ENCODE measurements around the gene GRPEL1. TPM values are rescaled to one million over a fixed set of nuclear protein-coding genes. Genes with fewer than 3 reads are reported as not detected.

The GRPEL1 gene
- total RNA-seq, 3 donors from 2014 or later (not counting 1 experiment from before 2014, with no cell fraction given) = 20.1 to 37.8 (median 36.8) TPM

GRCh38 chr4:7045961-7046921 lies 21.6 kb downstream of the GRPEL1 start:
- WGBS (ENCODE audit: insufficient coverage) = 85% methylated on average over 23 of the region's 23 CpGs
- H3K27me3 Mint-ChIP-seq (ENCODE audit: low read depth in 2 of 2) = no peaks in the 10 kb centered on the region

GRCh38 chr4:7045553-7045952 lies 22.3 kb downstream of the GRPEL1 start:
- Mint-ChIP-seq H3K27ac (no peak overlapping the region), H3K9me3 (no peaks in the 10 kb centered on the region), H3K27me3 (ENCODE audit: low read depth in 2 of 2) (no peaks in the 10 kb centered on the region), H3K36me3 (no peaks in the 10 kb centered on the region), H3K4me1 (peaks cover 39 to 71% of the 10 kb centered on the region in 2 donors), H3K4me3 (peak overlapping the region; percentile 60)
- no peak overlapping the region for H3K27ac ChIP-seq (ENCODE audit: low read length)
- no peak for ATAC-seq
- no peaks in the 10 kb centered on the region for H3K9me3 ChIP-seq (ENCODE audit: control insufficient read depth, insufficient read depth, low read length)
- H3K36me3 ChIP-seq (ENCODE audit: control insufficient read depth, insufficient read depth, low read length) = no peaks in the 10 kb centered on the region
- peaks cover 51% of the 10 kb centered on the region for H3K4me1 ChIP-seq (ENCODE audit: control insufficient read depth, insufficient read depth, low read length)
- intact Hi-C loops (cut with micrococcal nuclease) = no loop called here
- no peak for DNase-seq
- 89% methylated on average over 8 of the region's 8 CpGs for WGBS (ENCODE audit: insufficient coverage)
- no peak overlapping the region for H3K4me3 ChIP-seq (ENCODE audit: low read length)
- no peaks in the 10 kb centered on the region for H3K27me3 ChIP-seq (ENCODE audit: control insufficient read depth, insufficient read depth, low read length)
- TF ChIP-seq CTCF (IDR thresholded peaks at IDR 0.05) = no peak

More at GRCh38 chr4:7045961-7046921, 21.6 kb downstream of the GRPEL1 start:
- DNase-seq = no peak
- H3K27ac ChIP-seq (ENCODE audit: low read length) = no peak overlapping the region
- H3K9me3 ChIP-seq (ENCODE audit: control insufficient read depth, insufficient read depth, low read length) = no peaks in the 10 kb centered on the region
- intact Hi-C loops (cut with micrococcal nuclease) = no loop called here
- no peaks in the 10 kb centered on the region for H3K36me3 ChIP-seq (ENCODE audit: control insufficient read depth, insufficient read depth, low read length)
- ATAC-seq = no peak
- no peaks in the 10 kb centered on the region for H3K27me3 ChIP-seq (ENCODE audit: control insufficient read depth, insufficient read depth, low read length)
- H3K4me3 ChIP-seq (ENCODE audit: low read length) = no peak overlapping the region
- H3K9me3 Mint-ChIP-seq = no peaks in the 10 kb centered on the region
- peaks cover 39 to 71% of the 10 kb centered on the region in 2 donors for H3K4me1 Mint-ChIP-seq
- H3K27ac Mint-ChIP-seq = peak overlapping the region in 1 of 2 donors; percentile 53
- no peak for TF ChIP-seq CTCF (IDR thresholded peaks at IDR 0.05)
- H3K4me1 ChIP-seq (ENCODE audit: control insufficient read depth, insufficient read depth, low read length) = peaks cover 48% of the 10 kb centered on the region
- H3K4me3 Mint-ChIP-seq = peak overlapping the region; percentile 28
- H3K36me3 Mint-ChIP-seq = no peaks in the 10 kb centered on the region

- Mint-ChIP-seq H3K36me3 (no peaks in the 10 kb centered on the region), H3K27ac (peak overlapping the region; percentile 60 to 95), H3K27me3 (ENCODE audit: low read depth in 2 of 2) (no peaks in the 10 kb centered on the region), H3K9me3 (no peaks in the 10 kb centered on the region), H3K4me1 (peaks cover 39 to 65% of the 10 kb centered on the region in 2 donors), H3K4me3 (peak overlapping the region; percentile 87)
- DNase-seq (no peak), ATAC-seq (no peak)
- Histone ChIP-seq H3K27me3 (ENCODE audit: control insufficient read depth, insufficient read depth, low read length) (no peaks in the 10 kb centered on the region), H3K36me3 (ENCODE audit: control insufficient read depth, insufficient read depth, low read length) (no peaks in the 10 kb centered on the region), H3K4me1 (ENCODE audit: control insufficient read depth, insufficient read depth, low read length) (peaks cover 51% of the 10 kb centered on the region), H3K4me3 (ENCODE audit: low read length) (peak overlapping the region; percentile 85), H3K27ac (ENCODE audit: low read length) (peak overlapping the region; percentile 65), H3K9me3 (ENCODE audit: control insufficient read depth, insufficient read depth, low read length) (no peaks in the 10 kb centered on the region)
- WGBS (ENCODE audit: insufficient coverage) = 39% methylated on average over 28 of the region's 29 CpGs
- intact Hi-C loops (cut with micrococcal nuclease) = loop anchor here (1.0 kb wide), 1 partner anchor 24 kb away; the partner anchor contains the start of gene GRPEL1
- no peak for TF ChIP-seq CTCF (IDR thresholded peaks at IDR 0.05)
Observed at GRCh38 chr4:7044137-7044930, 23.5 kb downstream of the GRPEL1 start.

All from natural killer cell (primary cell).